Liver (tissue), 9 donors: ENCODE results near the gene BRF1. TPM values are rescaled to one million over a fixed set of nuclear protein-coding genes. Genes with fewer than 3 reads are reported as not detected.
A peak's percentile ranks its signal among the peaks of the same experiment; 100 is the strongest.

Experiments used
- DNase-seq: peaks from one replicate; pipeline ENCODE4 v3.0.0-alpha.2; 2017; ENCODE audit warnings: low spot score
- H3K27ac ChIP-seq, 2 donors: one replicate each; pipeline ENCODE4 v1.7.0; 2013; ENCODE audit warnings: inconsistent platforms in 2 of 2, low read length in 2 of 2, control low read depth in 1 of 2, low read depth in 1 of 2, mild to moderate bottlenecking in 1 of 2
- H3K27me3 ChIP-seq, 4 donors: one replicate each; pipeline versions ENCODE4 v1.6.1 to v1.7.0; 2013; ENCODE audit warnings: low read length in 3 of 4, inconsistent platforms in 1 of 4, mild to moderate bottlenecking in 1 of 4, moderate library complexity in 1 of 4; ENCODE audit not compliant: control insufficient read depth in 4 of 4, insufficient read depth in 4 of 4
- H3K36me3 ChIP-seq, 4 donors: one replicate each; pipeline versions ENCODE4 v1.6.1 to v1.7.0; 2013; ENCODE audit warnings: low read length in 3 of 4, mild to moderate bottlenecking in 3 of 4, low read depth in 1 of 4, moderate library complexity in 1 of 4; ENCODE audit not compliant: control insufficient read depth in 4 of 4, insufficient read depth in 3 of 4
- H3K4me1 ChIP-seq, 4 donors: one replicate each; pipeline versions ENCODE4 v1.6.1 to v1.7.0; 2013; ENCODE audit warnings: low read length in 3 of 4, mild to moderate bottlenecking in 3 of 4, moderate library complexity in 1 of 4; ENCODE audit not compliant: control insufficient read depth in 4 of 4, insufficient read depth in 4 of 4
- H3K4me3 ChIP-seq, 3 donors: one replicate each; pipeline versions ENCODE4 v1.6.1 to v1.7.0; 2013; ENCODE audit warnings: low read length in 3 of 3, control low read depth in 1 of 3, low read depth in 1 of 3, mild to moderate bottlenecking in 1 of 3
- H3K9ac ChIP-seq, 2 donors: one replicate each; pipeline ENCODE4 v1.7.0; 2013; ENCODE audit warnings: low read length in 2 of 2, mild to moderate bottlenecking in 2 of 2, moderate library complexity in 2 of 2, control low read depth in 1 of 2, low read depth in 1 of 2
- H3K9me3 ChIP-seq, 4 donors: one replicate each; pipeline versions ENCODE4 v1.6.1 to v1.7.0; 2013; ENCODE audit warnings: low read length in 3 of 4; ENCODE audit not compliant: control insufficient read depth in 4 of 4
- ATF3 ChIP-seq: IDR thresholded peaks from 2 replicates; pipeline ENCODE4 v1.6.1; 2016; ENCODE audit warnings: antibody characterized with exemption
- CTCF ChIP-seq: fragments of 150-350 bp; IDR thresholded peaks from 2 replicates; pipeline ENCODE4 v1.5.1; 2017; ENCODE audit warnings: improper control_type of control experiment, low read depth, low read length; ENCODE audit not compliant: missing input control
- FOXA2 ChIP-seq: IDR thresholded peaks from 2 replicates; pipeline ENCODE4 v1.6.1; 2016; ENCODE audit warnings: antibody characterized with exemption
- HNF4A ChIP-seq, 2 donors: conservative IDR thresholded peaks; 2 replicates each; pipeline ENCODE4 v1.6.1; 2016; ENCODE audit warnings: antibody characterized with exemption in 2 of 2, mild to moderate bottlenecking in 2 of 2
- MAX ChIP-seq: IDR thresholded peaks from 2 replicates; pipeline ENCODE4 v1.6.1; 2016; ENCODE audit warnings: antibody characterized with exemption
- RAD21 ChIP-seq, 2 donors: IDR thresholded peaks; 2 replicates each; pipeline ENCODE4 v1.6.1; 2016; ENCODE audit warnings: antibody characterized with exemption in 2 of 2, mild to moderate bottlenecking in 2 of 2
- REST ChIP-seq: IDR thresholded peaks from 2 replicates; pipeline ENCODE4 v1.6.1; 2016; ENCODE audit warnings: antibody characterized with exemption, mild to moderate bottlenecking
- SP1 ChIP-seq: IDR thresholded peaks from 2 replicates; pipeline ENCODE4 v1.6.1; 2018; ENCODE audit warnings: antibody characterized with exemption, mild to moderate bottlenecking
- TAF1 ChIP-seq: conservative IDR thresholded peaks from 2 replicates; pipeline ENCODE4 v1.6.1; 2016; ENCODE audit warnings: antibody characterized with exemption, mild to moderate bottlenecking
- WGBS: extraction: QIAGEN DNeasy Blood & Tissue Kit; methylation state at CpG from one replicate; pipeline ENCODE4 v1.1.7; 2013; 5-methylcytosine and 5-hydroxymethylcytosine counted together
- polyA plus RNA-seq, 2 donors: library from polyadenylated mRNA; stranded (reverse) in 1 of 2; unstranded in 1 of 2; fragments of 200-250 nt in 1 of 2; fragments of >200 nt in 1 of 2; fragmentation: Nextera tagmentation in 1 of 2; extraction: Ambion mirVana in 1 of 2; gene quantifications; one replicate each; pipeline versions ENCODE4 v1.2.1 to v1.2.3, GENCODE V29; 2013 to 2015
- total RNA-seq, 2 donors: library from RNA; depleted of rRNA; stranded (reverse); fragments of >200 nt; gene quantifications; one replicate each; pipeline ENCODE4 v1.2.3, GENCODE V29; 2014
- donor health status: healthy.
- donor health status: healthy.
- donor health status: healthy.
- donor health status: healthy.
- donor health status: healthy.

The BRF1 gene
- total and polyA plus RNA-seq, 4 donors, result 4.6 to 24.1 (median 10.6) TPM

GRCh38 chr14:105283028-105283427 lies 17.8 kb downstream of the BRF1 start:
- Histone ChIP-seq H3K4me1 (peaks cover 16 to 41% (median 30%) of the 10 kb centered on the region in 4 donors), H3K36me3 (no peaks in the 10 kb centered on the region), H3K9ac (no peak overlapping the region), H3K27ac (no peak overlapping the region), H3K4me3 (no peak overlapping the region), H3K27me3 (no peaks in the 10 kb centered on the region), H3K9me3 (no peaks in the 10 kb centered on the region)
- DNase-seq, result no peak
- TF ChIP-seq CTCF (no peak), SP1 (no peak), HNF4A (conservative IDR thresholded peaks at IDR 0.05) (no peak), REST (no peak), FOXA2 (no peak), MAX (no peak)
- WGBS, result 86% methylated on average over 10 of the region's 10 CpGs

- WGBS, result 78% methylated on average over 16 of the region's 16 CpGs
- no peak overlapping the region for H3K27ac ChIP-seq
- no peak for DNase-seq
- H3K27me3 ChIP-seq, result no peaks in the 10 kb centered on the region
- TF ChIP-seq TAF1, result no peak
- H3K36me3 ChIP-seq, result no peaks in the 10 kb centered on the region
- H3K4me1 ChIP-seq, result peaks cover 13 to 33% (median 24%) of the 10 kb centered on the region in 4 donors
- no peak overlapping the region for H3K4me3 ChIP-seq
- H3K9ac ChIP-seq, result no peak overlapping the region
- no peaks in the 10 kb centered on the region for H3K9me3 ChIP-seq
Measured at GRCh38 chr14:105282098-105282725, 18.6 kb downstream of the BRF1 start.

GRCh38 chr14:105281371-105282097 lies 19.3 kb downstream of the BRF1 start:
- H3K9me3 ChIP-seq, result no peaks in the 10 kb centered on the region
- H3K27ac ChIP-seq, result no peak overlapping the region
- no peak for DNase-seq
- H3K4me1 ChIP-seq, result peaks cover 8 to 26% (median 18%) of the 10 kb centered on the region in 4 donors
- H3K27me3 ChIP-seq, result no peaks in the 10 kb centered on the region
- TF ChIP-seq CTCF (peak; percentile 56), RAD21 (IDR thresholded peaks at IDR 0.05) (peak; percentile 82 to 84), ATF3 (no peak)
- no peak overlapping the region for H3K9ac ChIP-seq
- WGBS, result 71% methylated on average over 23 of the region's 23 CpGs
- no peaks in the 10 kb centered on the region for H3K36me3 ChIP-seq
- H3K4me3 ChIP-seq, result no peak overlapping the region
